Endothelial cell (in vitro differentiated cells): Measurements from ENCODE around the gene PIK3AP1. TPM values are rescaled to one million over a fixed set of nuclear protein-coding genes. Genes with fewer than 3 reads are reported as not detected.

Experiments used
- DNase-seq: peaks from one replicate; pipeline ENCODE4 v3.0.0; 2021; ENCODE audit warnings: low spot score
- H3K27ac Mint-ChIP-seq: one replicate; pipeline ENCODE4 v1.8.0; 2021; ENCODE audit warnings: mixed read lengths, inconsistent platforms; ENCODE audit not compliant: unreplicated experiment
- H3K27me3 Mint-ChIP-seq: one replicate; pipeline ENCODE4 v1.8.0; 2021; ENCODE audit warnings: mild to moderate bottlenecking, moderate library complexity, mixed read lengths, inconsistent platforms; ENCODE audit not compliant: unreplicated experiment
- H3K36me3 Mint-ChIP-seq: one replicate; pipeline ENCODE4 v1.8.0; 2021; ENCODE audit warnings: mild to moderate bottlenecking, low read depth, mixed read lengths, inconsistent platforms; ENCODE audit not compliant: unreplicated experiment
- H3K4me1 Mint-ChIP-seq: one replicate; pipeline ENCODE4 v1.8.0; 2021; ENCODE audit warnings: mild to moderate bottlenecking, mixed read lengths, inconsistent platforms; ENCODE audit not compliant: unreplicated experiment
- H3K4me3 Mint-ChIP-seq: one replicate; pipeline ENCODE4 v1.8.0; 2021; ENCODE audit warnings: mild to moderate bottlenecking, mixed read lengths, inconsistent platforms; ENCODE audit not compliant: unreplicated experiment
- H3K9me3 Mint-ChIP-seq: one replicate; pipeline ENCODE4 v1.8.0; 2021; ENCODE audit warnings: mixed read lengths, inconsistent platforms; ENCODE audit not compliant: unreplicated experiment
- total RNA-seq: library from RNA; stranded (reverse); fragmentation: NEBNext Ultra II Directional; extraction: Animal tissue kit (Norgen Biotek cat#: 25700); gene quantifications from one replicate; pipeline ENCODE4 v1.2.1, GENCODE V29; 2021; ENCODE audit not compliant: unreplicated experiment
- TF ChIP-seq, protein P1 (sequence below): fragments of 200-600 bp; sonication (generic); IDR thresholded peaks from one replicate; pipeline ENCODE4 v1.5.0; 2021; ENCODE audit warnings: antibody characterized with exemption; ENCODE audit not compliant: unreplicated experiment

PIK3AP1 gene
- total RNA-seq, 1 donor from 2014 or later: 9.0 TPM

DNA sequence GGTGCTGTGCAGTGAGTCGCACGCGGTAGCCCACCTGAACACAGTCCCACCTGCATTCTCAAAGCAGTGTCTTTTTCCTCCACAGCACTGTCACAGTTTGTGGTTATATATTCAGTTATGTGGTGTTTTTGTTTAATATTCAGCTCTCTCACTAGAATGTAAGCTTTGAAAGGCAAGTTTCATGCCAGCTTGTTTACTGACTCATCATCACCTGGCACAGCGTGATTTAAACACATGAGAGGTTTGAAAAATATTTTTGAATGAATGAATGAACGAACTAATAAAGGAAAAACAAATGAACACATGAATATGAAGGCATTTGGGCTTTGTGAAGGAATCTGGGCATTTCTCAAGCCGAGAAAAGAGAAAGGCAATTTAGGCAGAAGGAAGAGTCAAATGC, 81.6 kb downstream of the PIK3AP1 start:
- peaks cover 2% of the 10 kb centered on the region for H3K27me3 Mint-ChIP-seq
- H3K27ac Mint-ChIP-seq: no peak overlapping the region
- H3K4me1 Mint-ChIP-seq: no peaks in the 10 kb centered on the region
- no peaks in the 10 kb centered on the region for H3K9me3 Mint-ChIP-seq
- peaks cover 7% of the 10 kb centered on the region for H3K36me3 Mint-ChIP-seq
- no peak overlapping the region for H3K4me3 Mint-ChIP-seq
- no peak for DNase-seq
- TF ChIP-seq, protein P1, sequence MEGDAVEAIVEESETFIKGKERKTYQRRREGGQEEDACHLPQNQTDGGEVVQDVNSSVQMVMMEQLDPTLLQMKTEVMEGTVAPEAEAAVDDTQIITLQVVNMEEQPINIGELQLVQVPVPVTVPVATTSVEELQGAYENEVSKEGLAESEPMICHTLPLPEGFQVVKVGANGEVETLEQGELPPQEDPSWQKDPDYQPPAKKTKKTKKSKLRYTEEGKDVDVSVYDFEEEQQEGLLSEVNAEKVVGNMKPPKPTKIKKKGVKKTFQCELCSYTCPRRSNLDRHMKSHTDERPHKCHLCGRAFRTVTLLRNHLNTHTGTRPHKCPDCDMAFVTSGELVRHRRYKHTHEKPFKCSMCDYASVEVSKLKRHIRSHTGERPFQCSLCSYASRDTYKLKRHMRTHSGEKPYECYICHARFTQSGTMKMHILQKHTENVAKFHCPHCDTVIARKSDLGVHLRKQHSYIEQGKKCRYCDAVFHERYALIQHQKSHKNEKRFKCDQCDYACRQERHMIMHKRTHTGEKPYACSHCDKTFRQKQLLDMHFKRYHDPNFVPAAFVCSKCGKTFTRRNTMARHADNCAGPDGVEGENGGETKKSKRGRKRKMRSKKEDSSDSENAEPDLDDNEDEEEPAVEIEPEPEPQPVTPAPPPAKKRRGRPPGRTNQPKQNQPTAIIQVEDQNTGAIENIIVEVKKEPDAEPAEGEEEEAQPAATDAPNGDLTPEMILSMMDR: no peak

DNA sequence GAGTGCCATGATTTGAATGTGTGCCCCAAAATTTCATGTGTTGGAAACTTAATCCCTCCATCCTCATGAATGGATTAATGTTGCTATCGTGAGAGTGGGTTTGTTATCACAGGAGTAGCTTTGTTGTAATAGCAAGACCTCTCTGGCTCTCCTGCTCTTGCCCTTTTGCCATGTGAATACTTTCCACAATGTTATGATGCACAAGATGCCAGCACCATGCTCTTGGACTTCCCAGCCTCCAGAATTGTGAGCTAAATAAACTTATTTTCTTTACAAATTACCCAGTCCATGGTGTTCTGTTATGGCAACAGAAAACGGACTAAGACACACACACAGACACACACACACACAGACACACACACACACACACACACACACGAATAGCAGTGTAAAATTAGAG, 82.2 kb downstream of the PIK3AP1 start:
- Mint-ChIP-seq H3K27me3 (peaks cover 2% of the 10 kb centered on the region), H3K4me1 (no peaks in the 10 kb centered on the region), H3K36me3 (peaks cover 7% of the 10 kb centered on the region), H3K4me3 (no peak overlapping the region), H3K9me3 (no peaks in the 10 kb centered on the region), H3K27ac (no peak overlapping the region)
- no peak for DNase-seq
- TF ChIP-seq, protein P1: no peak

DNA sequence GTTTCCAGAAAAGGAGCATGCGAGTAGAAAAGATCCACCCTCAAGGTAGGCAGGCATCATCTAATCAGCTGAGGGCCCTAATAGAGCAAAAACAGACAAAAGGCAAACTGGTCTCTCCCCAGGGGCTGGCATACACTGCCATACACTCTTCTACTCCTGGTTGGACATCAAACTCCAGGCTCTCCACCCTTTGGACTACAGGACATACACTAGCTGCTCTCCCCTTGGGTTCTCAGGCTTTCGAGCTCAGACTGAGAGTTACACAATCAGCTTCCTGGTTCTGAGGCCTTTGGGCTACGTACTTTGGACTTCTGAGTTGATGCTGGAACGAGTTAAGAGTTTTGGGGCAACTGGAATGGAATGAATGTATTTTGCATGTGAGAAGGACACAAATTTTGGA, 82.6 kb downstream of the PIK3AP1 start:
- TF ChIP-seq, protein P1: no peak
- no peak overlapping the region for H3K27ac Mint-ChIP-seq
- no peak overlapping the region for H3K4me3 Mint-ChIP-seq
- H3K9me3 Mint-ChIP-seq: no peaks in the 10 kb centered on the region
- no peak for DNase-seq
- H3K36me3 Mint-ChIP-seq: peaks cover 7% of the 10 kb centered on the region
- no peaks in the 10 kb centered on the region for H3K4me1 Mint-ChIP-seq
- peaks cover 2% of the 10 kb centered on the region for H3K27me3 Mint-ChIP-seq

DNA sequence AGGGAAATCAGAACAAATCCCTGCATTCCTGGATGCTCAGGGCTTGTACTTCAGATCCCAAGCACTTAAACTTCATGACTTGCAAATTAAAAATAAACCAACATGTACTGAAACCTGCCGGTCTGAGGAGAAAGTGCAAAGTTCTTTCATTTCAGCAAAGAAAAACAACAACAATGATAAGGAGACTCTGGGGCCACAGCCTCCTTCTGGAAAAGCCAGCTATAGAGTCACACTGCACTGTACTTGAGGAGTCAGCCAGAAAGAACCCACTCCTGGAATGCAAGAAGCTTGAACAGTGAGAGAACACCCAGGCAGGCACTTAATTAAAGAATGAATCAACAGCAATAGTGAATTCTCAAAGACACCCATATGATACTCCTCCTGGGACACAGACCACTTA, 83.8 kb downstream of the PIK3AP1 start:
- no peaks in the 10 kb centered on the region for H3K4me1 Mint-ChIP-seq

DNA sequence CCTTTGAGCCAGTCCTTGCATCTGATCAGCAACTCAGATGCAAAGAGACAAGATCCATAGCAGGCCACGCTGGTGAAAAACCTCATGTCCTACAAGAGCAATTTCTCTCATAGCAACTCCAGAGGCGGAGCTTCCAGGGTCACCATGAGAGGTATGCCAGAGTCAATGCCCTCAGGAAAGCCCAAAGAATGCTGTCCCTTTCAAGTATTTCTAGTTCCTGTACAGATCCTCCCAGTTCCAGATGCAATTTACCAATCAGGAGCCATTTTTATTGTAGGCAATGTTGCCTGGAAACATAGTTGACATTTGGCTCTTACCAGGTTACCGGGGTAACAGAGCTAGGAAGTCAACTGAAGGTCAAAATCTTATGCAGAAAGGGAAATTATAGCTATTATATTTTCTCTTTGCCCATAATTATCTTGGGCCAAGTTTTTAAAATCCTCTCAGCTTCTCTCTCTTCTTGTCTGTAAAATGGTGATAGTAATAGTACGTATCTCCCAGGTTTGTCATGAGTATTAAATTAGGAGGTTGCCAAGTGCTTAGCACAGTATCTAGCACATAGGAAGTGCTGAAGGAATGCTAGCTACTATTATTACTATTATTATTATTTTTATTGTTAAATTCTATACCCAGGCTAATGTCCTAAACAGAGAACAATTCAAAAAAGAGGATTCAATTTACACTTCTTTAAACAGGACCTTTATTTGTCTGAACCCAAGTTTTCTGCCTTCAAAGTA, 87.2 kb downstream of the PIK3AP1 start:
- Mint-ChIP-seq H3K27ac (no peak overlapping the region), H3K27me3 (peaks cover 2% of the 10 kb centered on the region), H3K9me3 (no peaks in the 10 kb centered on the region), H3K4me1 (no peaks in the 10 kb centered on the region), H3K4me3 (no peak overlapping the region), H3K36me3 (peaks cover 5% of the 10 kb centered on the region)
- no peak for DNase-seq
- TF ChIP-seq, protein P1: no peak

More for the DNA sequence above, 83.8 kb downstream of the PIK3AP1 start:
- TF ChIP-seq, protein P1: no peak
- Mint-ChIP-seq H3K9me3 (no peaks in the 10 kb centered on the region), H3K36me3 (peaks cover 7% of the 10 kb centered on the region), H3K4me3 (no peak overlapping the region), H3K27me3 (peaks cover 2% of the 10 kb centered on the region), H3K27ac (no peak overlapping the region)
- DNase-seq: no peak
